OCI-LY3 (cell line): Measurements from ENCODE around the gene PDE9A.

Experiments used
- CTCF ChIP-seq: fragments of 200-600, 300-600 bp; sonication (generic); IDR thresholded peaks from 2 replicates; pipeline ENCODE4 v1.5.1; 2014; ENCODE audit warnings: antibody characterized with exemption, low read length, low read depth
- EZH2phosphoT487 ChIP-seq: fragments of 200-600 bp; shearing (Covaris generic); IDR thresholded peaks from 2 replicates; pipeline ENCODE4 v1.6.1; 2018; ENCODE audit warnings: antibody characterized with exemption, mixed run types, low read depth

GRCh38 chr21:42675403-42675802 lies 22.0 kb downstream of the PDE9A start:
- no peak for TF ChIP-seq CTCF
- TF ChIP-seq EZH2phosphoT487 = no peak
